Thoracic aorta (tissue), 2 donors: ENCODE data around the gene NEU2. TPM values are rescaled to one million over a fixed set of nuclear protein-coding genes. Genes with fewer than 3 reads are reported as not detected.
A peak's percentile ranks its signal among the peaks of the same experiment; 100 is the strongest.

ENCODE experiments used
- ATAC-seq: fragments of 150-250 bp; one replicate; pipeline ENCODE4 v1.8.0; 2017; ENCODE audit warnings: low read depth; ENCODE audit not compliant: insufficient number of reproducible peaks, low FRiP score
- DNase-seq: peaks from one replicate; pipeline ENCODE4 v3.0.0-alpha.2; 2020; ENCODE audit warnings: low spot score
- H3K27ac ChIP-seq, 2 donors: fragments of 200-600 bp; sonication (generic); 1 replicate in 1 of 2; 2 replicates in 1 of 2; pipeline ENCODE4 v1.5.1; 2016; ENCODE audit warnings: mild to moderate bottlenecking in 2 of 2, moderate library complexity in 2 of 2
- H3K27me3 ChIP-seq: fragments of 200-600 bp; sonication (generic); replicated peaks from 2 replicates; pipeline ENCODE4 v1.6.0; 2016; ENCODE audit warnings: mild to moderate bottlenecking; ENCODE audit not compliant: insufficient read depth
- H3K36me3 ChIP-seq: fragments of 200-600 bp; sonication (generic); one replicate; pipeline ENCODE4 v1.5.1; 2016
- H3K4me1 ChIP-seq, 2 donors: fragments of 200-600 bp; sonication (generic); 1 replicate in 1 of 2; 2 replicates in 1 of 2; pipeline versions ENCODE4 v1.5.1 to v1.6.0; 2016; ENCODE audit warnings: low read depth in 2 of 2, mild to moderate bottlenecking in 1 of 2; ENCODE audit not compliant: control insufficient read depth in 1 of 2
- H3K4me3 ChIP-seq: fragments of 200-600 bp; sonication (generic); 2 replicates; pipeline ENCODE4 v1.5.1; 2016; ENCODE audit warnings: mild to moderate bottlenecking
- H3K9me3 ChIP-seq: fragments of 200-600 bp; sonication (generic); 2 replicates; pipeline ENCODE4 v1.5.1; 2016
- total RNA-seq, 2 donors: library from RNA; depleted of rRNA; stranded (reverse); fragments of >200 nt; gene quantifications; one replicate each; pipeline versions ENCODE4 v1.1.0 to v1.2.3, GENCODE V29; 2016
- TF ChIP-seq, protein P1 (sequence below): fragments of 200-600 bp; sonication (generic); IDR thresholded peaks from one replicate; pipeline ENCODE4 v1.5.1; 2019; ENCODE audit warnings: antibody characterized with exemption

Gene NEU2
- total RNA-seq, 2 donors from 2014 or later: not detected

DNA sequence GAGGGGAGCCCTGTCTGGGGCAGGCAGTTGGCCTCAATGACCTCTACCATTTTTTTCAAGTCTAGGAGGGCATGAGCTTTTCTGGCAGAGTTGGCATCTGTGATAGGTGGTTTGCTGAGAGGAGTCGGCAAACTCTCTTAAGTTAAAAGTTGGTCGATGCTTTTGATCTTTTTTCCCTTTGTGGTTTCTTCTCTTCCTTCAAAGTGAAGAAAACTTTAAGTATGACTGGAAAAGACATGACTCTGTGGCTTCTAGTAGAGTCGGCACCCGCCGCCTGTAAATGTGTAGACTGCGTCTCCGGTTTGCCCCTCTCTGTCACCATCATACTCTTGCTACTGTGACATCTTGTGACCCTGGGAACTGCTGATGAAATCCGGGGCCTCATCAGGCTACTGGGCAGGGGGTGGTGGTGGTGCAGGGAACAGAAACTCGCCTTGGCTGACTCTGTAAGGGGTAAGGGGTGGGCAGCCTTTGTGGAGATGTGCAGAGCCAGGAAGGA lies 48.8 kb downstream of the NEU2 start:
- Histone ChIP-seq H3K27me3 (no peaks in the 10 kb centered on the region), H3K4me1 (peaks cover 0 to 26% of the 10 kb centered on the region in 2 donors), H3K36me3 (no peaks in the 10 kb centered on the region), H3K4me3 (no peak overlapping the region), H3K9me3 (no peaks in the 10 kb centered on the region), H3K27ac (no peak overlapping the region)
- TF ChIP-seq, protein P1, sequence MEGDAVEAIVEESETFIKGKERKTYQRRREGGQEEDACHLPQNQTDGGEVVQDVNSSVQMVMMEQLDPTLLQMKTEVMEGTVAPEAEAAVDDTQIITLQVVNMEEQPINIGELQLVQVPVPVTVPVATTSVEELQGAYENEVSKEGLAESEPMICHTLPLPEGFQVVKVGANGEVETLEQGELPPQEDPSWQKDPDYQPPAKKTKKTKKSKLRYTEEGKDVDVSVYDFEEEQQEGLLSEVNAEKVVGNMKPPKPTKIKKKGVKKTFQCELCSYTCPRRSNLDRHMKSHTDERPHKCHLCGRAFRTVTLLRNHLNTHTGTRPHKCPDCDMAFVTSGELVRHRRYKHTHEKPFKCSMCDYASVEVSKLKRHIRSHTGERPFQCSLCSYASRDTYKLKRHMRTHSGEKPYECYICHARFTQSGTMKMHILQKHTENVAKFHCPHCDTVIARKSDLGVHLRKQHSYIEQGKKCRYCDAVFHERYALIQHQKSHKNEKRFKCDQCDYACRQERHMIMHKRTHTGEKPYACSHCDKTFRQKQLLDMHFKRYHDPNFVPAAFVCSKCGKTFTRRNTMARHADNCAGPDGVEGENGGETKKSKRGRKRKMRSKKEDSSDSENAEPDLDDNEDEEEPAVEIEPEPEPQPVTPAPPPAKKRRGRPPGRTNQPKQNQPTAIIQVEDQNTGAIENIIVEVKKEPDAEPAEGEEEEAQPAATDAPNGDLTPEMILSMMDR: no peak
- DNase-seq: no peak
- no peak for ATAC-seq

- peak overlapping the region in 1 of 2 donors; percentile 21 for H3K27ac ChIP-seq
- H3K4me1 ChIP-seq: peaks cover 0 to 31% of the 10 kb centered on the region in 2 donors
- H3K36me3 ChIP-seq: no peaks in the 10 kb centered on the region
- no peaks in the 10 kb centered on the region for H3K9me3 ChIP-seq
- H3K4me3 ChIP-seq: no peak overlapping the region
- no peak for ATAC-seq
- TF ChIP-seq, protein P1: no peak
- no peak for DNase-seq
- H3K27me3 ChIP-seq: no peaks in the 10 kb centered on the region
These were observed 49.3 kb downstream of the NEU2 start for GRCh38 chr2:233081731-233082221.

- no peaks in the 10 kb centered on the region for H3K36me3 ChIP-seq
- DNase-seq (no peak), ATAC-seq (no peak)
- H3K27me3 ChIP-seq: no peaks in the 10 kb centered on the region
- peaks cover 0 to 32% of the 10 kb centered on the region in 2 donors for H3K4me1 ChIP-seq
- no peaks in the 10 kb centered on the region for H3K9me3 ChIP-seq
- peak overlapping the region in 1 of 2 donors; percentile 73 for H3K27ac ChIP-seq
- TF ChIP-seq, protein P1: no peak
- H3K4me3 ChIP-seq: no peak overlapping the region
These were observed 49.9 kb downstream of the NEU2 start for GRCh38 chr2:233082222-233082930.

- H3K4me3 ChIP-seq: no peak overlapping the region
- no peak for DNase-seq
- H3K9me3 ChIP-seq: no peaks in the 10 kb centered on the region
- TF ChIP-seq, protein P1: no peak
- H3K4me1 ChIP-seq: peaks cover 0 to 32% of the 10 kb centered on the region in 2 donors
- H3K27me3 ChIP-seq: no peaks in the 10 kb centered on the region
- ATAC-seq: no peak
- no peaks in the 10 kb centered on the region for H3K36me3 ChIP-seq
- H3K27ac ChIP-seq: peak overlapping the region in 1 of 2 donors; percentile 73
These were observed 50.7 kb downstream of the NEU2 start for GRCh38 chr2:233082931-233083755.

DNA sequence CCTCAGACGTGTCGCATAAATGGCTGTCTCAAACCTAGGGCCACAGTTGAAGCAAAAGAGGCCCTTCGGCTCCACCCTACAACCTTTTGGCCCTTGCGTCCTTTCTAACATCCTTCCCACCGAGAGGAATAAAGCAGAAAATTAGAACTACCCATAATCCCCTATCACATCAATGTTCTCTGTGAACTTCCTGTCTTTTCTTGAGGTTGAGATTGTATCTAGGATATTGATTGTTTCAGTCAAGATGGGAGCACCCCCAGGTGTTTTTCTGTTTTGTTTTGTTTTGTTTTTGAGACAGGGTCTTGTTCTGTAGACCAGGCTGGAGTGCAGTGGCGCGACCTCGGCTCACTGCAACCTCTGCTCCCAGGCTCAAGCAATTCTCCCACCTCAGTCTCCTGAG lies 51.3 kb downstream of the NEU2 start:
- H3K9me3 ChIP-seq: no peaks in the 10 kb centered on the region
- ATAC-seq (no peak), DNase-seq (no peak)
- H3K27me3 ChIP-seq: no peaks in the 10 kb centered on the region
- peak overlapping the region in 1 of 2 donors; percentile 73 for H3K27ac ChIP-seq
- TF ChIP-seq, protein P1: no peak
- H3K4me3 ChIP-seq: no peak overlapping the region
- H3K36me3 ChIP-seq: no peaks in the 10 kb centered on the region
- peaks cover 0 to 32% of the 10 kb centered on the region in 2 donors for H3K4me1 ChIP-seq
